HG03442 (cell line): ENCODE data around the gene UBASH3B.

Experiments used
- ATAC-seq: cut with Tn5 transposase; IDR thresholded peaks from one replicate; pipeline ENCODE4 v1.9.1; 2021; ENCODE audit warnings: mild to moderate bottlenecking, moderate library complexity; ENCODE audit not compliant: unreplicated experiment

UBASH3B gene

DNA sequence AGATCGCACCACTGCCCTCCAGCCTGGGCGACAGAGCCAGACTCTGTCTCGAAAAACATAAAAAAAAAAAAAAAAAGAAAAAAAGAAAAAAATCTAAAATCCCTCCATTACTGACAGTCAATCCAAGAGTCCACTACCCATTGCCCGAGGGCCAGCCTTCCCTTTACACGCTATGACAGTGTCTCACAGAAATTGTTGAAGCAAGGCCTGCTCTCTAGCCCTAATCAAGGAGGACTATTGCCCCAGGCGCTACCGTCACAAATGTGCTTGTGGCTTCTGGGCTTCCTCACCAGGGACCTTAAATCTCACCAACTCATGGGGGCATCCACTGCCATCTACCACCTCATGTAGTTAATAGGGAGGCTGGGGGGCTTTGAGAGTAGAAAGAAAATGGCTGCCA, 49.9 kb downstream of the UBASH3B start:
- ATAC-seq = no peak

DNA sequence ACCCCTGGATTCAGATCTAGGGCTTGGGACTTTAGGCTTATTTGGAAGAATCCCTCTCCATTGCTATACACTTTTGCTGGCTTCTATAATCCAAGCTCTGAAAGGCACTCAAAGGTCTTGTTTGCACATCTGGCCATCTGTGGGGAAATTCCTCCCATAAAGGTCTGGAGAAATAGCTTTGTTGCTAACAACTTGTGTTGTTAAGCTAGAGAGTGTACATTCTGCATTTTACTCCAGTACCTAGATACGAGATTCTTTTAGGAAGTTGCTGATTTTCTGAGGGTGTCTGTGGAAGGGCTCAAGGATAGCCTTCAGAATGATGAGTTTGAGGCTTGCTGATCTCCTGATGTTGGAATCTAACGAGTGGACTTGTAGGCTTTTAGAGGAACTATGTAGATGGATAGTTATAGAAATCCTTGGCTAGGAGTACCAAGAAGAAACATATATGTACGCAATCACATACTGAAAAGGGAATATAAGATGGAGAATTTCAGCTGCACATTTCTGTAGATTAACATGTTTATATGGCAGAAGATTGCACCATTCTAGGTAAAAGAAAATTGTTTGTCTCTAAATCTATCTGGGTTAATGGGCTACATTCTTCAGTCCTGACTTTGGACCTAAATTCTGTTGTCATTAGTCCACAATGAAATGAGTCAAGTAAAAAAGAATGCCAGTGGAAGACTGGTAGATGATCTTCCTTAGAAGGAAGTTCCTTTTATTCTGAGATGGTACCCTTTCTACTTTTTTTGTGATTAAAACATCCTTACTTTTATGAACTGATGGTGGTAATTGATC, 51.0 kb downstream of the UBASH3B start:
- no peak for ATAC-seq

DNA sequence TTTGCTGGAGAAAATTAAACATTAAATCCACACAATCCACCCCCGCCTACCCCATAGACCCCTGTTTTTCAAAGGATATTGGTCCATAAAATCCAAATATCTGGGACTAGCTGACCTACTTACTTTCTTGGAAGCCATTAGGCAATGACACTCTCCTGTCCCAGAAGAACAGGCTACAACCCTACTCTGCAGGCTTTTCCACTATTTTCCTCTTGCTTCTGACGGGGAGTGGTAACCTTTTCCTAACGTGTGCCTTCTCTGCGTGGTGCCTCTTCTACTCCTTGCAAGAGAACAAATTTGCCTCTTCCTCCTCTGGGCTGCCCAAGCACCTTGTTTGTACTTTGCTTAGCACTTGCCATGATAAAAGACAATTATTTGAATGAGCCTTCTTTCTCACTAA, 51.6 kb downstream of the UBASH3B start:
- no peak for ATAC-seq

DNA sequence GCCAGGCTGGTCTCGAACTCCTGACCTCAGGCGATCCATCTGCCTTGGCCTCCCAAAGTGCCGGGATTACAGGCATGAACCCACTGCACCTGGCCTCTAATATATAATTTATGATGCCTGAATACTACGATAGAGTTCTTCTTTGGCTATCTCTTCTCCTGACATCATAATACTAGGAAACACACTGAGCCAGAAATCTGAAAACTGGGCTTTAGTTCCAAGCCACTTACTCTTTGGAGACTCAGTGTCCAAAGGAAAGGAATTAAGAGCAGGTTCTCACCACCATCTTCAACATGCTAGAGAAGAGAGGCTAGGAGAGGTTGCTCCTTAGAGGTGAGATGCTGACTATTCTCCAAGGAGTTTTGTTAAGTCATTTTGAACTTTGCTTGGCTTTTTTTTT, 52.4 kb downstream of the UBASH3B start:
- no peak for ATAC-seq

DNA sequence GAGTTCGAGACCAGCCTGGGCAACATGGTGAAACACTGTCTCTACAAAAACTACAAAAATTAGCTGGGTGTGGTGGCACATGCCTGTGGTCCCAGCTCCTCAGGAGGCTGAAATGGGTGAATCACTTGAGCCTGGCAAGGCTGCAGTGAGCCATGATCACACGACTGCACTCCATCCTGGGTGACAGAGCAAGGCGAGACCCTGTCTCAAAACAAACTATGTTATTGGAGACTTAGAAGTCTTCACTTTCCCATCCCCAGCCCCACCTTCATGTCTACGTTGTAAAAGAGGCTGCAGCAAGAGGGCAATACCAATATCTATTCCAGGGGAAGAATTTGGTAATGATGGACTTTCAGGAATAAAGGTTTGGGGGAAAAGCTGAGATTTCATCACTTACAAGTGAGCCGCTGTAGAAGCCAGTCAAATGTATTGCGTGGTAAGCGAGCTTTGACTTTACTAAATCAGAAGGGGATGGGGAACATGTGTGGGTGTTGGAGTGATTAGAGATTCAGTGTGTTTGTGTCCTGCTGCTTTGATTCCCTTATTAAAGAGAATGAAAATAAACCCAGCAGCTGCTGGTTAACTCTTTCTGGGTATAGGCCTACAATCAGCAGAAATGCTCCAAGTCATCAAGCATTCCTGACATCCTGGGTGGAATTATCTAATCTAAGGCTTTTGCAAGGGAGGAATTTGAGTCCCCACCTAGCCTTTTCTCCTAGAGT, 53.7 kb downstream of the UBASH3B start:
- ATAC-seq = no peak

DNA sequence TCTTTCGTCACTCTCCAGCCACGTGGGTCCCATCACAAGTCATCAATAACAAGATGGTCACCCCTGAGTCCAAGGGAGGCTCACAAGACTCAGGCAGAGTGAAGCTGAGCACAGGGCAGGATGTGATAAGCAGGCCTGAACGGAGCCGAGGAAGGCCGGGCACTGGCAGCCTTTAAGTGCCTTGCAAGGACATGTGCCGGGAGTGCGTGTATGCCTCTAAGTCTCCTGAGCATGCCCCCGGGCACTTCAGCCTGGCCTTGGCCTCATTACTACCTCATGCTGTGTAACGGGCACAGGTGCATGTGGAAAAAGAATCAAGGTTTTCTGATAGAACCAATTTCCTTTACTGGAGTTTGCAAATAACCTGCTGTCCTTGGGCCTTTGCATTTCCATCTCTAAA, 55.8 kb downstream of the UBASH3B start:
- ATAC-seq = no peak

DNA sequence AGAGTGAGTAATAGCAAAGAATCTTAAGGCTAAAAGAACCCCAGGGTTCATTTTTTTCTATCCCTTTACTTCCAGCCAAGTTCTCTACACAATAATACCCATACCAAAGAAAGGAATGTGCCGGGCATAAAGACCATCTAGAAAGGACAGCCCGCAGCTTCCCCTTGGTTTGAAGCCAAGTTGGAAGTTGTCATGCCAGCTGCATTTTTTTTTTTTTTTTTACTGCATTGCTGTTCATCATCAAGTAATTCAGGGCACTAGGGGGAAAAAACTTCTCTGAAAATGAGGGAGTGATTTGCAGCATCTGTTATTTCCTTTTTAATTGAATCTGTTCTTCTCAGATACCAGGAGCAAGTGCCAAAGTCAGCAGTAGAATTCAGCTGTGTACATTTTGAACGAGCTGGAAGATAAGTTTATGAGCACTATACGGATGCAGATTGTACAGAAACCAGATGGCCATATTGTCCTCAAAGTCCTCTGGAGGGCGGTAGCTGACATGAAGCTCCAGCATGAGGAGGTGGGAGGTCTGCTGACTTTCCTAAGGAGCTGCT, 56.4 kb downstream of the UBASH3B start:
- ATAC-seq = no peak

DNA sequence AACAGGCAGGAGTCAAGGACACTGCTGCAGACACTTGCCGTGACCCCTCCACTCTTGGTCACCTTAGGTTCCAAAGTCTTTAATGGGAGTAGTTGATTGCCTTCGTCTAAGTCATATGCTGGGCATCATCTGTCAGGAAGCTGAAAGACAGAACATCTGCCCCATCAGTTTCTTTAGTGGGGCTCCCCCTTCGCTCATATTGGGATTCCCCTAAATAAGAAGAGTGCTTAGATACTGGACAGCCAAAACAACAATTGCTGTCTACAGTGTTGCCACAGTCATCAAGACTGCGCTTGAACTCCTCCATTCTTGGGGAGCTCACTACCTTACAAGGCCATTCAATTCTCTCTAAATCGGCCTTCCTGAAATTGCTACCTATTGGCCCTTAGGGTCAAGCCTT, 58.5 kb downstream of the UBASH3B start:
- ATAC-seq = peak; percentile 37

DNA sequence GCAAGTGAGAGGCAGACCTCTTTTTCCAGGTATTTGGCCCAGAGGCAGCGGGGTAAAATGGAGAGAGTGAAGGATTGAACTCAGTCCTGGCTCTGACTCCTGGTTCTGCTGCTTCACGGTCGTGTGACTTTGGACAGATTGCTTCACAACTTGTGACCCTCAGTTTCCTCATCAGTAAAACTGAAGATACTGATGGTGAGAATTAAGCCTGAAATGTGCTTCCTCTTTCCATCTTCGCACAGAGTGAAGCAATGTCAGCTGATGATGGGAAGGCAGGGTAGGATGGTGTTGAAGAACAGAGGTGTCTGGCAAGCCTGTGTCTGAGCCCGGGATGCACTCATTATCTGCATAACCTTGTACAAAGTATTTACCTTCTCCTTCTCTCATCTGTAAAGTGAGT, 59.0 kb downstream of the UBASH3B start:
- no peak for ATAC-seq

DNA sequence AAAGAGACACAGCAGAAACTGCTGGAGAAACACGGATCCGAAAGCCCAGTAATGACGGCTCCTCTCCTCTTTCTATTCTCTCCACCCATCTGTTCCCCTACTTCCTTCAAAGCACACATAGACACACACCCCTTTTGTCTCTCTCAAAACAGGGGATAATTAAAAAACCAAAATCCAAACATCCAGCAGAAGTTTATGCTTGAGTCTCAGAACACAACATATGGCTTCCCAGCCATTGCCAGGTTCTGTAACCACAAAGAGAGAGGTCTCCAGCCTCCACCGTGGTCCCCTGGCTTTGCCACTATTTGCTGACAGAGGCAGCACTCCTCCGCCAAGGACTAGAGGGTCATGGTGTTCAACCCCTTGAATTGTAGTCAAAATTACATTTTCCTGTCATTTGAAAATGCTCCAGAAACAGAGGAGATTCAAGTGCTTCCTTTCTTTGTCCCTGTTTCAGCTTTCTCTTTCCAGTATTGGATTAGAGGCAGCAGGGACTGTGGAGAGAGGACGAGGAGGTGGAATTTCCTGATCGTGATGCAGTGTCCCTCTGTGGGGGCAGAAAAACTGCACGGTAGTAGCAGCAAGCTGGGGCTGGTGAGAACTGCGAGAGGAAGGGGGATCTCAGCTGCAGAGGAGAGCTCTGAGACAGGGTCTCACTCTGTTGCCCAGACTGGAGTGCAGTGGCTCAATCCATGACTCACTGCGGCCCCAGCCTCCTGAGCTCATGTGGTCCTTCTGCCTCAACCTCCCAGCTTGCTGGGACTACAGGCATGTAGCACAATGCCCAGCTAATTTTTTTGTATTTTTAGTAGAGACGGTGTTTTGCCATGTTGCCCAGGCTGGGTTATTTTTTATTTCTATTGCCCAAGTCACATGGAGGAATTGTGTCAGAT, 60.3 kb downstream of the UBASH3B start:
- no peak for ATAC-seq

DNA sequence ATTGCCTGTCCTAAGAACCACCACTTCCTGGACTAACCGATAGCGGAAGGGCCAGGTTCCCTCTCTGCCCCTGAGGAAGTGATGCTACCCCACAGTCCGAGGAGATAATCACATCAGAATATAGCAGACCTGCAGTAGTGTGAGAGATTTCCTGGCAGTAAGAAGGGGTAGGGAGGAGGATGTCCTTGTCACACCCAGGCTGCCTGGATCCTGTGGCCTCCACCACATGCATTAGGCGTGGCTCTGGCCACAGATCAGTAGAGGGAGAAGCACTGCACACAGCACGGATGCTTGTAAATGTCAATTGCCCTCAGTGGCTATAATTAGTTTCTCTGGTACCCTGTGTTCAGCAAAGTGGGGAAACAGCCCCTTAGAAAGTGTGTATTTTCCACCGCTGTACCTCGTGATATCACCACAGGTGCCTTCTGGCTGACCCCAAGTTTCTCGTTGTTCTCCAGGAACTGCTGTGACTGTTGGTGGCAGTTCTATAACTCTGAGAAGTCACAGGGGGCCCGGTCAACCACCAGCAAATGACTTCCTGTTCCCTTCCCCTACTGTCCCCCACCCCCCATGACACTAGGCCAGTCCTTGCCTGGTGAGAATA, 61.8 kb downstream of the UBASH3B start:
- ATAC-seq = peak; percentile 86

DNA sequence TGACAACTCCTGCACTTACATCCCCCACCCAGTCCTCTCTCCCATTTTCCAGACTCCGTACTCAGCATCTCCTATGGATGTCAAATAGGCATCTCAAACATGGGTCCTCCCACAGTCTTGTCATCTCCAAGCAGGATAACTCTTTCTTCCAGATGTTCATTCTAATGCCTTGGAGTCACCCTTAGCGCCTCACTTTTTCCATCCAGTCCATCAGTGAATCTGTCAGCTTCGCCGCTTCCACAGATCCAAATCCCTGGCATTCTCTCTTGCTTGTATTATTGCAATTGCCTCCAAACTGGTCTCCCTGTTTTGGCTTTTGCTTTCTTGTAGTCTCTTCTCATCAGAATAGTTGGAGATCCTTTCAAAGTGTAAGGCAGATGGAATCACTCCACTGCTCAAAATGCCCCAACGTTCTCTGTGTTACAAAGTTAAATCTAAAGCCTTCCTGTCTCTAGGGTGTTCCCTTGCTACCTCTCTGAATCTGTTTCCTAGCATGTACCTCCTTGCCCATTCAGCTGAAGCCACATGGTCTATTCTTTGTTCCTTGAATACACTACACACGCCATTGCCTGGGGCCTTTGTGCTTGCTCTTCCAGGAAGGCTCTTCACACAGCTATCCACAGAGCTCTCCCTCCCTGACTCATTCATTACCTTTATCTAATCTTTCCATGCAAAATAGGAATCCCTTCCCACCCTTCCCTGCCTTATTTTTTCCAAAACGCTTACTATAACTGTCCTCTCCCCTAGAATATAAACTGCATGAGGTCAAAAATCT, 64.8 kb downstream of the UBASH3B start:
- no peak for ATAC-seq

DNA sequence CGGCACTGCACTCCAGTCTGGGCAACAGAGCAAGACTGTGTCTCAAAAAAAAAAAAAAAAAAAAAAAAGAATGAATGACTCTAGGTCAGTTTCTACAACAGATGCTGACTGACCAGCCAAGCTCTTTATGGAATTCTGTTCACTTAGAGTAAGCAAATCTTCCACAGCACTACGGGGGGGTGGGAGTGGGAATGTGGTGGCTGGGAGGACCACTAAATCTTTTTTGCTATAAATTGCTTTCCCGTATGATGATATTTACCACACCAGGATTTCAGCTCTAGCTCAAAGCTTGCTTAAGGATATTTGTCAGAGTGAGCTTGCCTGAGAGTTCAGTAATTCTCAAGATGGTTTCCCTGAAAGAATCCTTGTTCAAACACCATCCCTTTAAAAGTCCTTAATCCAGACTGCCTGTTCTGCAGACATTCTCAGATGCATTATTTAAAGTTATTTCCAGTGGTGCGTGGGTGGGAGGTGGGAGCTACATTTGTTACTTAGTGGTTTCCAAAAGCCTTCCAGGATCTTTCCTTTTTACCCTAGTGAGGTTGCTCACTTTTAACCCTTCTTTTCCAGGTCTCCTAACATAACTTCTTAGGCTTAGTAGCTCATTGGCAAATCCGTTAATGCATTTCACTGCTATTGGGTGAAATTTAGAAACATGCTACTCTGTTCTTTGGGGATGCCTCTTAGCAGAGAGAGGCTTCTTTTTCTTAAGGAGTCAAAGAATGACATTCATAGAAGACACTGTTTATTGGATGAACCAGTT, 65.9 kb downstream of the UBASH3B start:
- no peak for ATAC-seq

DNA sequence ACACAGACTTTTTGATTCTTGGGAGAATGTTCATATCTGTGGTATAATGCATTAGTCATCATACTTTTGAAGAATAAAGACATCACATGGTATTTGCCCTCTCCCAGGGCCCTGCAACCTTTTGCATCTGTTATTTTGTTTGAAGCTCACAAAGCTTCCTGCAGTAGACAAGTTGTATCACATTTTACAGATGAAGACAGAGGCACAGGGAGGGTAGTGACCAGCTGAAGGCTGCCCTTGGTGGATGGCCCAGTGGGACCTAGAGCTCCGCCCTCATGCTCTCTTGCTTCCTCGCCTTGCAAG, 66.4 kb downstream of the UBASH3B start:
- ATAC-seq = no peak

DNA sequence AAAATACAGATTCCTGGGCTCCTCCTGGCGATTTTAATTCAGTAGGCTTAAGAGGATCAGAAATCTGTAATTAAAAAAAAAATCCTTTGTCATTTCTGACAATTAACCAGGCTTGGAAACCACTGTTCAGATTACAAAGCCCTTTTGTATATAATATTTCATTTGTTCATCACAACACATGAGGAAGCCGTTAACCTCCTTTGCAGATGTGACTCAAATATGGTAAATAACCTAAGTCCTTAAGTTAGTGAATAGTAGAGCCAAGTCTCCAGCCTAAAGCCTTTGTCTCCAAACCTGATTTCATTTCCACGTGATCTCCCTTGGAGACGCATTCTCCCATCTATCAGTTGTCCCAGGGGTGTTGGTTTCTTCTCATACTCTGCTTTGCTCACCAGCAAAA, 67.6 kb downstream of the UBASH3B start:
- no peak for ATAC-seq

DNA sequence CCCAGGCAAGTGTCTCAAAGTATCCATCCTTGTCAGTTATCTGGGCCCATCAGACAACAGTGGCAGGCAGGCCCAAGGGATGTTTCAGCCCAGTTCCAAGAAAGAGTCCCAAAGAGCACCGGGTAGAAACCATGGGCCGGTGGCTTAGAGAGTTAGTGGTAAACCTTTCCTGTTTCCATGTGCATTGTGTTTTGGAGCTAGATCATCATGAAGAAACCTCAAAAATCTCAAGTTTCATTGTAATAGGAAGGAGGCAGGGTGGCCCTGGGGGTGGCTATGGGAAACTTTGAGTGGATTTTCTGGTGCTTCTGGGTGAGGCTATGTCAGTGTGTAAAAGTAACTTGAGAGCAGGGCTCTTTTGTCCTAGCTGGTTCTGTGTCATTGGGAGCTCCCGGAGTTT, 68.1 kb downstream of the UBASH3B start:
- ATAC-seq = no peak

DNA sequence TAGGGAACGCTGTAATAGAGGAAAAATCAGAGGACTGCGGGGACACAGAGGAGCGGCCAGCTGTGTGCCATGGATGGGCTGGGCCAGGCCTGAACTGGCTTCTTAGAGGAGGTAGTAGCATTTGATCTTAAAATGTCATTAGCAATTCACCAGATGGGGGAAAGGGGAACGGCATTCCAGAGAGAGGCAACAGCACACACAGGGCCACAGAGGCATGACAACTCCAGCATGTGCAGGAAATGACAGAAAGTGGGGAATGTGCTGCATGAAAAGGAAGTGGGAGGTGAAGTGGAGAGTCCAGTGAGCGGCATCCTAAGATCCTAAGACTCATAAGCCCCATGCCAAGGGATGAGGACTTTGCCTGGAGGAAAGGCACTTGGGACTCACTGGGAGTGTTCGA, 69.0 kb downstream of the UBASH3B start:
- ATAC-seq = no peak

DNA sequence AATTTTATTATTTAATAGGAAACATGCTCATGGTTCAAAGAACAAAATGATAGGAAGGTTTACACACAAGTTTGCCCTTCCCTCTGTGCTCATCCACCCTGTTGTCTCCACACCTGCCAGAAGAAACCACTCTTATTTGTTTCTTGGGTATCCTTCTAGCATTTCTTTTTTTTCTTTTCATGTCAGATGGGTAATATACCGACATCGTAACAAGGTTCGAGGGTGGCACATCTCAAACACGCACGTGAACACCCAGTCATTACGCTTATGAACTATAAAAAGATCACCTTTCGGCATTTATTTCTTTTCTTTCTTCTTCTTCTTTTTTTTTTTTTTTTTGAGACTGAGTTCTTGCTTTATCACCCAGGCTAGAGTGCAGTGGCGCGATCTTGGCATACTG, 70.5 kb downstream of the UBASH3B start:
- no peak for ATAC-seq

DNA sequence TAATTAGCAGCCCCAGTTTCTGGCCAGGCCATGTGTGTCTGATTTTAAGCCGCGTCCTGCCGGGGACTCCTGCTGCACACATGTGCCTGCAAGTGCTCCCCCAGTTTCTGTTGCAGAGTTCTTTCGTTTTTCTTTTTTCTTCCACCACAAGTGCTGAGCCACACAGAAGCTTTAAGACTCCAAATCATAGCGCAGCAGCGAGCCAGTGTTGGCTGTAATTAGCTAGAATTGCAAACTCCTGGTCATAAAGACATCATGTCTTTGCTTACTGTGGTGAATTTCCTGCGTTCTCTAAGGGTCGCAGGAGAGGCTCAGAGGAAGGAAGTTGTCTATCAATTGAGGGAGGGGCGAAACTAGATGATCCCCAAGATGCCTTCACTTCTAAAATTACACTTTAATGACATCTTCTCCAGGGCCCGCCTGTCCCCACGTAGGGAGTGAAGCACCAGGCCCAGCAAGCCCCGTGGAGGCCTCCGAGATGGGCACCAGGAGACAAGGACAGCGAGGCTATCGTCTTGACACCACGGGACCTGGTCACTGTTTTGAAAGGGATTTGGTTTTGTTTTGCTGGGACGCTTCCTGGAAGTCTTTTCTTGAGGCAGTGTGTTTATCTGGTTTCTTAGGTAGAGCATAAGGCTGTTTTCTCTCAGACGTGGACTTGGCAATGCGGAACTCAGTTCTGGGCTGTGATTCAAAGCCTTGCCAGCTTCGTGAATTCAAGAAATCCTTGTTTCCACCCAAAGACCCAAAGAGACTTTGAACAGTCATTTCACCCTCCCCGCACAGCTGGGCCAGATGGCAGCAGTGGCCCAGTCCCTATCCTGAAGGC, 71.8 kb downstream of the UBASH3B start:
- ATAC-seq = peak; percentile 83
